Transverse colon (tissue), 4 donors: ENCODE data around the gene OLAH.

Experiments used
- EP300 ChIP-seq: sonication (generic); formaldehyde crosslinking; IDR thresholded peaks from one replicate; pipeline ENCODE4 v1.6.1; 2017; ENCODE audit warnings: antibody characterized with exemption, low read depth
- POLR2A ChIP-seq: fragments of 450-650 bp; IDR thresholded peaks from one replicate; pipeline ENCODE4 v1.6.1; 2016; ENCODE audit warnings: antibody characterized with exemption, mild to moderate bottlenecking, moderate library complexity
- POLR2AphosphoS5 ChIP-seq, 3 donors: sonication (generic); formaldehyde crosslinking; IDR thresholded peaks; one replicate each; pipeline ENCODE4 v1.6.1; 2016; ENCODE audit warnings: antibody characterized with exemption in 3 of 3
- TF ChIP-seq, protein P1 (sequence below), 5 experiments: fragments of 200-600 bp in 3 of 5; fragments of 450-650 bp in 2 of 5; sonication (generic) in 3 of 5; IDR thresholded peaks; 1 replicate in 2 of 5; 2 replicates in 3 of 5; pipeline ENCODE4 v1.5.1; 2016 to 2017; ENCODE audit warnings: antibody characterized with exemption in 5 of 5, inconsistent platforms in 3 of 5, mild to moderate bottlenecking in 2 of 5, moderate library complexity in 1 of 5

- TF ChIP-seq POLR2A (no peak), POLR2AphosphoS5 (IDR thresholded peaks at IDR 0.05) (no peak), EP300 (no peak)
- TF ChIP-seq, protein P1, sequence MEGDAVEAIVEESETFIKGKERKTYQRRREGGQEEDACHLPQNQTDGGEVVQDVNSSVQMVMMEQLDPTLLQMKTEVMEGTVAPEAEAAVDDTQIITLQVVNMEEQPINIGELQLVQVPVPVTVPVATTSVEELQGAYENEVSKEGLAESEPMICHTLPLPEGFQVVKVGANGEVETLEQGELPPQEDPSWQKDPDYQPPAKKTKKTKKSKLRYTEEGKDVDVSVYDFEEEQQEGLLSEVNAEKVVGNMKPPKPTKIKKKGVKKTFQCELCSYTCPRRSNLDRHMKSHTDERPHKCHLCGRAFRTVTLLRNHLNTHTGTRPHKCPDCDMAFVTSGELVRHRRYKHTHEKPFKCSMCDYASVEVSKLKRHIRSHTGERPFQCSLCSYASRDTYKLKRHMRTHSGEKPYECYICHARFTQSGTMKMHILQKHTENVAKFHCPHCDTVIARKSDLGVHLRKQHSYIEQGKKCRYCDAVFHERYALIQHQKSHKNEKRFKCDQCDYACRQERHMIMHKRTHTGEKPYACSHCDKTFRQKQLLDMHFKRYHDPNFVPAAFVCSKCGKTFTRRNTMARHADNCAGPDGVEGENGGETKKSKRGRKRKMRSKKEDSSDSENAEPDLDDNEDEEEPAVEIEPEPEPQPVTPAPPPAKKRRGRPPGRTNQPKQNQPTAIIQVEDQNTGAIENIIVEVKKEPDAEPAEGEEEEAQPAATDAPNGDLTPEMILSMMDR (IDR thresholded peaks at IDR 0.05), result no peak
These were observed 49.2 kb downstream of the OLAH start for GRCh38 chr10:15092855-15093408.
